ENCODE measurements around the gene VWA7.

GRCh38 chr6:31769684-31770371, 7.3 kb downstream of the VWA7 start:
- peak; percentile 96 for TF ChIP-seq CTCF (IDR thresholded peaks at IDR 0.05; ENCODE audit: low read length)
- TF ChIP-seq EZH2 (IDR thresholded peaks at IDR 0.05; ENCODE audit: borderline replicate concordance, low read length): no peak

All from OCI-LY1 (cell line).